Astrocyte of the spinal cord (primary cell): ENCODE results near the gene ZRANB1.

Experiments
- DNase-seq: peaks from one replicate; pipeline ENCODE4 v3.0.0; 2011; ENCODE audit warnings: low read depth, low spot score
- H3K4me3 ChIP-seq: 2 replicates; pipeline ENCODE4 v1.5.1; 2011; ENCODE audit warnings: low read depth, mild to moderate bottlenecking, low read length, moderate library complexity
- in situ Hi-C: cut with HindIII; loops from 2 replicates; pipeline ENCODE4 v1.10.0; 2017; ENCODE audit warnings: low sequenced_read_pairs
- TF ChIP-seq, protein P1 (sequence below): IDR thresholded peaks from 2 replicates; pipeline ENCODE4 v1.5.1; 2012; ENCODE audit warnings: low read depth, mild to moderate bottlenecking, low read length, inconsistent platforms

The ZRANB1 gene

DNA sequence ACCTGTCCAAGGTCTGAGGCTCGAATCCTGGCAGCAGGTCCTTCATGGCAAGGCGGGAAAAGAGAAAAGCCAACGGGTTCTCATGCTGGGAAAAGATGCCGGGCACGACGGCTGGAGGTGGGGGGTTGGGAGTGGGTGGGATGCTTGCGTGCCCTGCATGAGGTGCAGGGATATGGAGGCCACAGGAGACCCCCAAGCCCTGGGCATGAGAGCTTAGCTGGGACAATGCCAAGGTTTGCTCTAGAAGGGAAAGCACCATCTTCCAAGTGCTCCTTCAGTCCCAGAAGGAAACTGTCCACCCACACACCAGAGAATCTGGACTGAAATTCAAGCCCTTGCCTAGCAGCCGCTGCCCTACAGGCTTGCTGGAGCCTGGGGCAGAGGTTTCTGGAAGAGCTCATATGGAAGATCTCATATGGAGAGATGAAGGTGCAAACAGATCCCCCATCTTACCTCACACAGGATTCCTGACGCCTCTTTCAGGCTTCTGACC lies 64.3 kb downstream of the ZRANB1 start:
- TF ChIP-seq, protein P1, sequence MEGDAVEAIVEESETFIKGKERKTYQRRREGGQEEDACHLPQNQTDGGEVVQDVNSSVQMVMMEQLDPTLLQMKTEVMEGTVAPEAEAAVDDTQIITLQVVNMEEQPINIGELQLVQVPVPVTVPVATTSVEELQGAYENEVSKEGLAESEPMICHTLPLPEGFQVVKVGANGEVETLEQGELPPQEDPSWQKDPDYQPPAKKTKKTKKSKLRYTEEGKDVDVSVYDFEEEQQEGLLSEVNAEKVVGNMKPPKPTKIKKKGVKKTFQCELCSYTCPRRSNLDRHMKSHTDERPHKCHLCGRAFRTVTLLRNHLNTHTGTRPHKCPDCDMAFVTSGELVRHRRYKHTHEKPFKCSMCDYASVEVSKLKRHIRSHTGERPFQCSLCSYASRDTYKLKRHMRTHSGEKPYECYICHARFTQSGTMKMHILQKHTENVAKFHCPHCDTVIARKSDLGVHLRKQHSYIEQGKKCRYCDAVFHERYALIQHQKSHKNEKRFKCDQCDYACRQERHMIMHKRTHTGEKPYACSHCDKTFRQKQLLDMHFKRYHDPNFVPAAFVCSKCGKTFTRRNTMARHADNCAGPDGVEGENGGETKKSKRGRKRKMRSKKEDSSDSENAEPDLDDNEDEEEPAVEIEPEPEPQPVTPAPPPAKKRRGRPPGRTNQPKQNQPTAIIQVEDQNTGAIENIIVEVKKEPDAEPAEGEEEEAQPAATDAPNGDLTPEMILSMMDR = no peak
- H3K4me3 ChIP-seq = no peak overlapping the region
- in situ Hi-C loops = no loop called here
- DNase-seq = no peak

DNA sequence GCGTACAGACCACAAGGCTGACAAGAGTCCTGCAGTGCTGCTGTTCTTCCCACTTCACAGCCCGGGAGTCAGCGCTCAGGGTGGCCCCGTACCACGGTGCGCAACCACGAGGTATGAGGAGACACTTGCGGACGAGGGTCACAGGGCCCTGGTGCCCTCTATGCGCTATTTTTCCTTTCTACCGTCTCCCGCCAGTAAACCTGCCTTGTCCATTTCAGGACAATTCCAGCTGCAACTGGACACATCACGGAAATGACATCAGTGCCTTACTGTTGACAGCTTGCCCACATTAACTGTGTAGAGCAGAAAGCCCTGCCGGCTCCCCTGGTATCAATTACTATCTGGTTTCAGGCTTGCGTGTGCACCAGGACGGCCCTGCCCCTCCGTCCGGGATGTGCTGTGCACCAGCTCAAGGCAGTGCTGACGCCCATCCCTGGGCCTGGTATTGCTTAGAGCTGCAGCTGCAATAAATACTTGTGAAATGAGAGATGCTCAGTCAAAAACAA lies 65.1 kb downstream of the ZRANB1 start:
- in situ Hi-C loops = no loop called here
- TF ChIP-seq, protein P1 = no peak
- no peak for DNase-seq
- H3K4me3 ChIP-seq = no peak overlapping the region

DNA sequence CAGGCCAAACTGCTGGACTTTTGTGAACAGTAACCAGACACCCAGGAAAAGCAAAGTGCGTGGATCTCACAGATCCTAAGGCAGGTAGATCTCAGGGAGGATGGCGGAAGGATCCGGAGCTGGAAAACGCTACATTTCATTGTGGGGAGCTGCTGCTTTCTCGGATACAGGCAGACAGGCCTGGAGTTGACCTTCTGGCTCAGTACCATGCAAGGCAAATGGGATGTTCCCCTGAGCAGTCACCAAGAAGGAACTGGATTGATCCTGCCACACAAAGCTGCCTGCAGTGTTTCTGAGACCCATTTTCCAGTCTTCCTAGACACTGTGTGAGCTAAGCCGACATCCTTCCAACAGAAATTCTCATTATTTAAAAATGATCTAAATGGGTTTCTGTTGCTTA lies 65.5 kb downstream of the ZRANB1 start:
- no peak overlapping the region for H3K4me3 ChIP-seq
- TF ChIP-seq, protein P1 = no peak
- in situ Hi-C loops = no loop called here
- DNase-seq = no peak

DNA sequence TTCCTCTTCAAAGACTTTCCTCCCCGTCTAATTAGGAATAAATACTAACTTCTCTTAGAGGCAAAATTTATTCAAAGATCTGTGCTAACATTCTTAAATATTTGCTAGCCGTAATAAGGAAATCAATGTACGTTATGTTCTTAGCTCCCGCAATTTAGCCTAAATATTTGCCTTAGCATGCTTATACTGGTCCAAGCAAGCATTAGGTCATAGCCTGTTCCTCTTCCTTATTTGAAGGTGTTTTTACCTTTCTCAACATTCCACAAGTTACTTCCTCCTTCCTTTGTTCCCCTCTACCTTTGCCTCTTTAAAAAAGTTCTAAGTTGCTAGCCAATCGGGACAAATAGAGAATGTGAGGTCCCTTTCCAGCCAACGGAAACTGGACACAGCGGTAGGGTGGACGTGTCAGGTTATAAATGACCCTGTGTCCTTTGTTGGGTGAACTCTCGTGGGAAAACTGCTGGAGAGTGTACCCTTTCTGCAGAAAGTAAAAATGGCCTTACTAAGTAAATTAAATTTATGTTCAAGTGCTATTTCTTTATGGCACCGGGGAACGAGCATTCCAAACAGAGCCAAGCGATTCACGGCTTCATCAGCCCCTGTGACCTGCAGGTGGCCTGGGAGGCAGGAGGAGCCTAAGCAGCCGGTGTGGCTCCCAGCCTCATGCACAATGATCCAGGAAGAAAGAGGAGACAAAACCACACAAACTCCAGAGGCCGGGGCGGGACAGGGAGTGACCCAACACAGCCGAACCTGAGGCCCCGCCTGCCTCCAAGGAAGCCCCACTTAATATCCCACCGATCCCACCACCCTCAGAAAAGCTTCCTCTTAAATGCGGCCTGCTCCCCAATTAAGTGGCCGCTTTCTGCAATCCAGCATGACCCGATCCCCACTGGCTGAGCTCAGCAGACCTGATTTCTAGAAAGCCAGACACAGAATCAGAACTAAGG lies 67.0 kb downstream of the ZRANB1 start:
- in situ Hi-C loops = no loop called here
- no peak for DNase-seq
- H3K4me3 ChIP-seq = no peak overlapping the region
- TF ChIP-seq, protein P1 = no peak

DNA sequence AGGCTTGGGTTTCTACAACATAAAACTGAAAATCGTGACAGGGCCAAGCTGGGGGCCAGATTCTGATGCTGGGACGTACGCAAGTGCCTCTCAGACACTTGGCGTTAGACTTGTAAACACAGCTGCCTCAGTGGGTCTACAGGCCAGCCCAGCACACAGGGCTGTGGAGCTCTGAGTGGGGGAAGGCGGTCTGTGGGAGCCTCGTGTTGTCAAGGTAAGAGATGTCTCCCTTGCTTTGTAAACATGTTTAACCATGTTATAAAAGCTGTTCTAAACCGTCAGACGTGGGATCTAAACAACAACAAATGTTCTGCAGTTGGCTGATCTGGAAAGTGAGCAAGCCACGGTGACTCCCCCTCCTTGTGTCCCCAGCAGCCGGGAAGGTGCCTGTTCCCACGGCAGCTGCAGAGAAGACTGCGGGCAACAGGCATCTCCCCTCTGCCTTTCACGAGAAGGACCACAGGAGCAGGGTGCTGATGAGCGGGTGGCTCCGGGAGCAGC lies 67.8 kb downstream of the ZRANB1 start:
- in situ Hi-C loops = no loop called here
- no peak overlapping the region for H3K4me3 ChIP-seq
- TF ChIP-seq, protein P1 = no peak
- no peak for DNase-seq

DNA sequence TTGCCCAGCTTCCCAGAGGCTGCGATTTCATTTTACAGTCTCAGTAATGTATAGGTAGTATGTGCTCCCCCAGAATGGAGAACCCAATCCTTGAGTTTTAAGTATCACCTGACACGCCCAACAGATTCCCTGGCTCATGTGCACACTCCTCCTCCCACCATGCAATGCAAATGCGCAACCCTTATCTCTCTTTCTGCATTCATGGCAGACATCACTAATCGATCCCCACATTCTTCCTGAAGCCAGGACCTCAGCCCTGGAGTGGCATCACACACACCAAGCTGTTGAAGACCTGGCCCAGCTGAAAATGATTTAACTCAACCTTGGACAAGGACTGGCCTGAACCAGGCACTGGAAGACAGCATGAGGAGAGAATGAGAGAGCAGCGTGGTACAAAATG lies 68.4 kb downstream of the ZRANB1 start:
- no peak overlapping the region for H3K4me3 ChIP-seq
- DNase-seq = no peak
- TF ChIP-seq, protein P1 = no peak
- in situ Hi-C loops = no loop called here
